GM21367 (cell line): ENCODE results near the gene SLC25A41.

Experiments
- ATAC-seq: cut with Tn5 transposase; IDR thresholded peaks from one replicate; pipeline ENCODE4 v1.9.1; 2021; ENCODE audit not compliant: unreplicated experiment

Gene SLC25A41

GRCh38 chr19:6460099-6460884, 26.7 kb upstream of the SLC25A41 start:
- peak; percentile 53 for ATAC-seq

- ATAC-seq, result peak; percentile 22
Observed at GRCh38 chr19:6459262-6460098, 25.9 kb upstream of the SLC25A41 start, which contains the start of gene SLC25A23. Gene SLC25A23 (minus strand): TSS chr19:6459792. CDS start chr19:6459628, 164 bp downstream.

GRCh38 chr19:6458695-6459261, 25.2 kb upstream of the SLC25A41 start:
- ATAC-seq, result no peak

- ATAC-seq, result no peak
Observed at GRCh38 chr19:6457958-6458694, 24.6 kb upstream of the SLC25A41 start.

GRCh38 chr19:6455924-6456323, 22.4 kb upstream of the SLC25A41 start:
- no peak for ATAC-seq

DNA sequence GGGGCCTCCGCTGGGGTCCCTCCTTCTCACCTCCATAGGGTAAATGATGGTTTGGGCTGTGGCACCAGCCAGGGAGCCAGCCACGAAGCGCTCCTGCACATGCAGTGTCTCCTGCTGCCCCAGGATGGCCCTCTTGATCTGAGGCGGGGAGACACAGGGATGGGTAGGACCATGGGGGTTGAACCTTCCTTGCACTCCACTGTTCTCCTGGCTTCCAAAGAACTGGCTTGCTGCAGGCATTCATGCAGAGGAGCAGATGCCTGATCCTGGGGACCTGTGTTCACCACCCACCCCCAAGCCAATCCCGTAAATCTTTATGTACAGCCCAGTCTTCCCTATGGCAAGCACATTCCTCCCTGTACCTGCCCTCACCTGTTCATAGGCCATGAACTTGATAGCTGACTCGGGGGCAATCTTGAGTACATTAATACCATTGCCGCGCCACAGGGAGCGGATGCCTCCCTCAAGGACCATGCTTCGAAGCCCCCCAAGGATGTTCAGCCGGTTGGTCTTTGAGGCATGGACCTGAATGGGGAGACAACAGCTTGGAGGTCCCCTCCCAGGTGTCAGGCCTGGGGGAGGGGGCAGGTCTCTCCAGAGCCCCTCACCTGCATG, 20.5 kb upstream of the SLC25A41 start:
- ATAC-seq, result no peak

DNA sequence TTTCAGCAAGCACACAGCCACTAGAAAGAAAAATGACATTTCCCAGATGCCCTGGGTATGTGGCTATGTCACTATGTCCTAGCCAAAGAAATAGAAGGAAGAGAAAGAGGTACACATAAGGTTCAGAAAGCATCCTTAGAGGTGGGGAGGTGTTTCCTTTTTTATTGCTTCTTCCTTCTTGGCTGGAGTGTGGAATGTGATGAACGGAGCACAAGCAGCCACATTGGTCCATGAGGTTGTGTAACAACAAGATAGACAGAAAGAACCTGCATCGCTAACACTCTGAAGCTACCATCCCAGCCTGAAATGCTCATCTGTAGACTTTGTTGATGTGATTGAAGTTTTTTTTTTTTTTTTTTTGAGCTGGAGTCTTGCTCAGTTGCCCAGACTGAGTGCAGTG, 19.3 kb upstream of the SLC25A41 start:
- ATAC-seq, result no peak

DNA sequence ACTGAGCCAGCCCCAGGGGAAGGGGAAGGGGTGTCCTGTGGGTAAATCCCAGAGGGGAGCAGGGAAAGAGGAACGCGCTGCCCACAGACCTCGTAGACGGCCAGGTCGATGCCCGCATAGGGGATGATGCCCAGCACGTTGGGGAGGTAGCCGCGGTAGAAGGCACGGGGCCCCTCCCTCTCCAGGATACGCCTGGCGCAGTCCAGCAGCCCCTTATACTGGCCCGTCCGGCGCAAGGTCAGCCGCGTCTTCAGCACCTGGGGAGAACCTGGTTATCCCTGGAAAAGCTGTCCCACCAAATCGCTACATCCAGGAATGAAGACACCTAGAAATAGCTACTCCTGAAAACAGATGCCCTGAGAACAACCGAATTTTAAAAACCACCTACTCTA, 18.7 kb upstream of the SLC25A41 start:
- ATAC-seq, result no peak

DNA sequence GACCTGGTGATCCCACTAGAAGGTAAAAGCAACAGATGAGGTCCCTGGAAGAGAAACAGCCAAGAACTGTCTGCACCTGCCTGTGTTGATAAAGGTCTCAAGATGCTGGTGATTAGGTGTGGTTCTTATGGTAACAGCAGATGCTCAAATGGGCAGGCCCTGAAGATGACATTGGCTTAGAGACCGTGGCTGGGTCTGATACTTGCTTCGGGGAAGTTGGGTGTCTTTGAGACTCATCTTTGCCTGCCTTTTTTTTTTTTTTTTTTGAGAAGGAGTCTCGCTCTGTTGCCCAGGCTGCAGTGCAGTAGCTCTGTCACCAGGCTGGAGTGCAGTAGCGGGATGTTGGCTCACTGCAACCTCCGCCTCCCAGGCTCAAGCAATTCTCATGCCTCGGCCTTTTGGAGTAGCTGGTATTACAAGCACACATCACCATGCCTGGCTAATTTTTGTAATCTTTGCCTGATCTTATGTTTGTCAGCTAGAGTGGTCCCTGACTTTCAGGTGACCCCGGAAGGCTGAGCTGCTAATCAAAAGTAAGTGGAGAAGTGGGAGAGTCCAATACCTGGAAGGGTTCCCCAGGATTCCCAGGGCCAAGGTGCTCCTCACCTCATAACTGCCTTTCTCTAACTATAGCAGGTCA, 18.1 kb upstream of the SLC25A41 start:
- ATAC-seq, result no peak

DNA sequence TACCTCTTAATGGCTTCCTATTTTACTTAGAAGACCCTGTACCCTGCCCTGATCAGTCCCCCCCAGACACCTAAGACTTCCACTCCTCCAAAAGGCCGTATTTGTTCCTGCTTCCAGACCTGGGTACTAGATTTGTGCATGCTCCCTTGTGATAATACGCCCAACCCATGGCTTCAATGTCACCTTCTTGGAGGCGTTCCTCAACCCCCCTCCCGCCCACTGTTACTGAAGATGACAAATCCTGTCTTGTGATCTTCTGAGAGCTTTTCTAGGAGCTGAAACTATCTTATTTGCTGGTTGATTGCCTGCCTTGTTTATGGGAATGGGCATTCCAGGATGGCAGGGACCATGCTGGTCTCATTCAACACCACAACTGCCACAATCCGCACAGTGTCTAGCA, 16.6 kb upstream of the SLC25A41 start:
- ATAC-seq, result no peak

DNA sequence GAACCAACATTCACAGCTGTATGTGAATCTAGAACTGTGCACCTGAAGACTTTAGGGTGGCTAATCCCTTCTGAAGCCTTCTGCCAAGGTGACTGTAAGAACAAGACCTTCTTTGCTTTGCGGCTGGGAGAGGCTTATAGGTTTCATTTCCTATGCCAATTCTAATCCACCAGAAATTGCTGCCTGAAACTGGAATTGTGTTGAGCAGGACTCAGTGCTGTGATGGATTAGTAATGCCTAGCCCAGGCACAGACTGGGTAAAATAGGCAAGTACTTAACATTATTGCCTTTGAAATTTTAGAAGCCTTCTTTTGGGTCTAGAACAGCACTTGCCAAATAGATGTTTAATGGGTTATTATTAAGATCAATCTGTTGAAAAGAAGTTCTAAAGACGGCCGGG, 14.5 kb upstream of the SLC25A41 start:
- no peak for ATAC-seq

GRCh38 chr19:6446452-6446851, 12.9 kb upstream of the SLC25A41 start:
- no peak for ATAC-seq

GRCh38 chr19:6443986-6444385, 10.4 kb upstream of the SLC25A41 start:
- ATAC-seq, result no peak

DNA sequence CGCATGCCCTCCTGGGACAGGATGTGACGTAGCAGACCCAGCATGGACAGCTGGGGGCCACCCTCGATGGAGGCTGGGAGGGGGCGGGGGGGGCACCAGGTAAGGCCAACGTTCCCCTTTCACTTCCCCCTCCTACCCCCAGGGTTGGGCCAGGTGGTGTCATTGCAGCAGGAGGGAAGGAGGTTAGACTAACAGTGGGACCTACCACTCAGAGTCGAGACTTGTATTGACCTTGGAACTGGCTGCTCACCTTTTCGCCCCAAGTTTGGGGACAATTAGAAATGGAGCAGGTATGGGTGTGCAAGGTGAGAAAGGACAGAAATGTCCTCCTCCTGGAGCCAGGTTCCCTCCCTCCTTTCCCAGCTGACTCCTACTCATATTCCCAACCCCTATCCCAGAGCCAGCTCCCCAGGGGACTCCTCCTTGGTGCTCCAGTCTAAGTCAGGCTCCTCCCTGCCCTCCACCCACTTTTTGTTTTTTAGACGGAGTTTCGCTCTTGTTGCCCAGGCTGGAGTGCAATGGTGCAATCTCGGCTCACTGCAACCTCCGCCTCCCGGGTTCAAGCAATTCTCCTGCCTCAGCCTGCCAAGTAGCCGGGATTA, 8.6 kb upstream of the SLC25A41 start:
- ATAC-seq, result no peak

DNA sequence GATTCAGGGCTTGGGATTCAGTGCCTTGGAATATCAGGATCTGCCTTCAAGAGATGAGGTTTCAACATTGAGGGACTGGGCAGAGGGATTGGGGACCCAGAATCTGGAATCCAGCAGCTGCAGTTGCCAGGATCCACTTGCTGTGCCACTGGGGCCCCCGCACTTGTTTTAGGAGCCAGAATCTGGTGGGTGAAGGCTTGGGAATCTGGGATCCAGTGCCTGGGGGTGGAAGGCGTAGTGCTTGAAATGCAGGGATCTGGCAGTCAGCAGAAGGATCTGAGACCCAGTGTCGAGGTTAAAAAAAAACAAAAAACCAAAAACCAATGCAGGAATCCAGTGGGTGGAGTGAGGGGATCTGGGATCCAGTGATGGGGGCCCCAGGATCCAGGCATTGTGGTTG, 7.3 kb upstream of the SLC25A41 start:
- no peak for ATAC-seq

- no peak for ATAC-seq
Observed at GRCh38 chr19:6439743-6440142, 6.2 kb upstream of the SLC25A41 start.

DNA sequence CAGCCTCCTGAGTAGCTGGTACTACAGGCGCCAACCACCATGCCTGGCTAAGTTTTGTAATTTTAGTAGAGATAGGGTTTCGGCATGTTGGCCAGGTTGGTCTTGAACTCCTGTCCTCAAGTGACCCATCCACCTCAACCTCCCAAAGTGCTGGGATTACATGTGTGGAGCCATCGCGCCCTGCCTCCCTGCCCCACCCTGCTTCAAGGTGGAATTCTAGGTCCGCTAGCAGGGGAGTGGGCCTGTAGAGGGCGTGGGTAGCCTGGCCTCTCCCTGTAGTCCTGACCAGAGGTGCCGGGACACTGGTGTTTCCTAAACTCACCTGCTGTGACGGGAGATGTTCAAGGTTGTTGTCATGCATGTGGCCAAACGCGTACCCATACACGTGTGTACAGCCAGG, 398 bp downstream of the SLC25A41 start:
- ATAC-seq, result no peak

- no peak for ATAC-seq
Observed at GRCh38 chr19:6431891-6432290, 1.7 kb downstream of the SLC25A41 start.

GRCh38 chr19:6429419-6430221, 3.9 kb downstream of the SLC25A41 start:
- no peak for ATAC-seq
